Measurements from ENCODE around the gene AKT3.

- TF ChIP-seq CTCF (conservative IDR thresholded peaks at IDR 0.05; ENCODE audit: low read length), result no peak
- TF ChIP-seq EZH2phosphoT487 (IDR thresholded peaks at IDR 0.05; ENCODE audit: borderline replicate concordance), result no peak
These were observed 46.3 kb upstream of the AKT3 start for GRCh38 chr1:243896313-243896712.
